ENCODE results near the gene STPG2.

Gene STPG2

GRCh38 chr4:97998203-97998602 is 145.1 kb downstream of the STPG2 start:
- Histone ChIP-seq H3K4me3 (no peak overlapping the region), H3K27ac (no peak overlapping the region)
- DNase-seq (ENCODE audit: low spot score), result no peak
- TF ChIP-seq CTCF (IDR thresholded peaks at IDR 0.05), result no peak

- no peak overlapping the region for H3K4me3 ChIP-seq
These were observed 148.4 kb downstream of the STPG2 start for GRCh38 chr4:97994765-97995465.

GRCh38 chr4:97990409-97990808 is 152.9 kb downstream of the STPG2 start:
- TF ChIP-seq CTCF (IDR thresholded peaks at IDR 0.05), result no peak
- no peak overlapping the region for H3K4me3 ChIP-seq
- no peak overlapping the region for H3K27ac ChIP-seq
- no peak for DNase-seq (ENCODE audit: low spot score)

More at GRCh38 chr4:97994765-97995465, 148.4 kb downstream of the STPG2 start:
- no peak for TF ChIP-seq CTCF (IDR thresholded peaks at IDR 0.05)
- no peak overlapping the region for H3K27ac ChIP-seq
- DNase-seq (ENCODE audit: low spot score), result no peak

GRCh38 chr4:97987019-97987648 is 156.1 kb downstream of the STPG2 start:
- H3K4me3 ChIP-seq, result no peak overlapping the region
- TF ChIP-seq CTCF (IDR thresholded peaks at IDR 0.05), result no peak
- DNase-seq (ENCODE audit: low spot score), result no peak
- no peak overlapping the region for H3K27ac ChIP-seq

GRCh38 chr4:97984545-97985131 is 158.6 kb downstream of the STPG2 start:
- Histone ChIP-seq H3K4me3 (no peak overlapping the region), H3K27ac (no peak overlapping the region)
- DNase-seq (ENCODE audit: low spot score), result no peak
- no peak for TF ChIP-seq CTCF (IDR thresholded peaks at IDR 0.05)

GRCh38 chr4:97978791-97979488 is 164.3 kb downstream of the STPG2 start:
- H3K4me3 ChIP-seq, result no peak overlapping the region
- no peak overlapping the region for H3K27ac ChIP-seq
- TF ChIP-seq CTCF (IDR thresholded peaks at IDR 0.05), result no peak
- no peak for DNase-seq (ENCODE audit: low spot score)
